Measurements from ENCODE around the gene SLC2A1.

SLC2A1 gene

GRCh38 chr1:42933610-42934491, 24.8 kb downstream of the SLC2A1 start:
- peaks cover 72% of the 10 kb centered on the region for H3K4me1 ChIP-seq (ENCODE audit: low read length)
- peaks cover 4% of the 10 kb centered on the region for H4K20me1 ChIP-seq (ENCODE audit: insufficient read depth, low read length)
- TF ChIP-seq, protein P1, sequence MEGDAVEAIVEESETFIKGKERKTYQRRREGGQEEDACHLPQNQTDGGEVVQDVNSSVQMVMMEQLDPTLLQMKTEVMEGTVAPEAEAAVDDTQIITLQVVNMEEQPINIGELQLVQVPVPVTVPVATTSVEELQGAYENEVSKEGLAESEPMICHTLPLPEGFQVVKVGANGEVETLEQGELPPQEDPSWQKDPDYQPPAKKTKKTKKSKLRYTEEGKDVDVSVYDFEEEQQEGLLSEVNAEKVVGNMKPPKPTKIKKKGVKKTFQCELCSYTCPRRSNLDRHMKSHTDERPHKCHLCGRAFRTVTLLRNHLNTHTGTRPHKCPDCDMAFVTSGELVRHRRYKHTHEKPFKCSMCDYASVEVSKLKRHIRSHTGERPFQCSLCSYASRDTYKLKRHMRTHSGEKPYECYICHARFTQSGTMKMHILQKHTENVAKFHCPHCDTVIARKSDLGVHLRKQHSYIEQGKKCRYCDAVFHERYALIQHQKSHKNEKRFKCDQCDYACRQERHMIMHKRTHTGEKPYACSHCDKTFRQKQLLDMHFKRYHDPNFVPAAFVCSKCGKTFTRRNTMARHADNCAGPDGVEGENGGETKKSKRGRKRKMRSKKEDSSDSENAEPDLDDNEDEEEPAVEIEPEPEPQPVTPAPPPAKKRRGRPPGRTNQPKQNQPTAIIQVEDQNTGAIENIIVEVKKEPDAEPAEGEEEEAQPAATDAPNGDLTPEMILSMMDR (IDR thresholded peaks at IDR 0.05; ENCODE audit: low read depth, low read length), result no peak
- TF ChIP-seq EZH2phosphoT487 (IDR thresholded peaks at IDR 0.05; ENCODE audit: low read depth), result no peak

DNA sequence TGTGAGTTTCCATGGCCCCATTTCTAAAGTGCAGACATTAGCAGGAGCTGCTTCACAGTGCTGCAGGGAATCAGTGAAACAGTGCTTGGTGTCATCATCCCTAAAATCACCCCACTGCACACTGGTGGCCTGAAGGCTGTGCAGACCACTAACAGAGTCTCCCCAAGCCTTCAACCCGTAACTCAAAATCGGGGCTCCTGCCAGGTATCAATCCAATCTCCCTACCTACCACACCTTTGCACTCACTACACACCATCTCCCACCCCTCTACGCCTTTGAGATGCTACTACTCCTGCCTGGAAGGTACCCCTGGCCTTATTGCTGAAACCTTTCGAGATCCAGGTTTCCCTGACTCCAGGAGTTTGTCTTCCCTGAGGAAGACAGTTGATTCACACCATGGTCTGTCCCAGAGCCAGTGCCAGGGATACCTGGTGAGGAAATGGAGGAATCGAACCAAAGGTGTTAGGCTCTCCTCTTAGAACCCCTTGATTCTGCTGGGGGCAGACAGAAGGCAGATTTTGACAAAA, 25.5 kb downstream of the SLC2A1 start:
- H4K20me1 ChIP-seq (ENCODE audit: insufficient read depth, low read length), result no peaks in the 10 kb centered on the region; the same call in 1 of the 2 replicates
- H3K4me1 ChIP-seq (ENCODE audit: low read length), result peaks cover 66% of the 10 kb centered on the region

More at GRCh38 chr1:42933610-42934491, 24.8 kb downstream of the SLC2A1 start:
- H3K9me3 ChIP-seq (ENCODE audit: insufficient read depth, low read length), result no peaks in the 10 kb centered on the region
- no peak overlapping the region for H3K27ac ChIP-seq (ENCODE audit: low read length)
- H2AFZ ChIP-seq (ENCODE audit: low read depth, low read length), result no peak overlapping the region
- no peak overlapping the region for H3K4me2 ChIP-seq (ENCODE audit: low read length)
- no peaks in the 10 kb centered on the region for H3K27me3 ChIP-seq (ENCODE audit: low read depth, low read length)
- H3K36me3 ChIP-seq (replicated peaks; ENCODE audit: low read depth, low read length), result peaks cover 50% of the 10 kb centered on the region
- H3K4me3 ChIP-seq (ENCODE audit: low read length), result no peak overlapping the region
- H3K9ac ChIP-seq (ENCODE audit: low read length), result no peak overlapping the region
- peaks cover 42% of the 10 kb centered on the region for H3K79me2 ChIP-seq (ENCODE audit: low read length)

GRCh38 chr1:42932442-42932941, 26.2 kb downstream of the SLC2A1 start:
- no peaks in the 10 kb centered on the region for H3K9me3 ChIP-seq (ENCODE audit: insufficient read depth, low read length)
- peaks cover 62% of the 10 kb centered on the region for H3K4me1 ChIP-seq (ENCODE audit: low read length)
- H3K4me3 ChIP-seq (ENCODE audit: low read length), result peak overlapping the region; percentile 51
- H3K36me3 ChIP-seq (replicated peaks; ENCODE audit: low read depth, low read length), result peaks cover 57% of the 10 kb centered on the region
- H3K27ac ChIP-seq (ENCODE audit: low read length), result peak overlapping the region; percentile 90
- H3K79me2 ChIP-seq (ENCODE audit: low read length), result peaks cover 42% of the 10 kb centered on the region
- no peaks in the 10 kb centered on the region for H3K27me3 ChIP-seq (ENCODE audit: low read depth, low read length)
- TF ChIP-seq, protein P1 (IDR thresholded peaks at IDR 0.05; ENCODE audit: low read depth, low read length), result no peak
- no peak for TF ChIP-seq EZH2phosphoT487 (IDR thresholded peaks at IDR 0.05; ENCODE audit: low read depth)
- no peak overlapping the region for H2AFZ ChIP-seq (ENCODE audit: low read depth, low read length)
- peak overlapping the region; percentile 64; the same call in 1 of the 2 replicates for H3K9ac ChIP-seq (ENCODE audit: low read length)
- H4K20me1 ChIP-seq (ENCODE audit: insufficient read depth, low read length), result no peaks in the 10 kb centered on the region; the same call in 1 of the 2 replicates
- peak overlapping the region; percentile 73 for H3K4me2 ChIP-seq (ENCODE audit: low read length)

More for the DNA sequence above, 25.5 kb downstream of the SLC2A1 start:
- no peaks in the 10 kb centered on the region for H3K27me3 ChIP-seq (ENCODE audit: low read depth, low read length)
- no peak overlapping the region for H3K4me3 ChIP-seq (ENCODE audit: low read length)
- H3K79me2 ChIP-seq (ENCODE audit: low read length), result peaks cover 42% of the 10 kb centered on the region
- no peak overlapping the region for H2AFZ ChIP-seq (ENCODE audit: low read depth, low read length)
- peak overlapping the region; percentile 73 for H3K4me2 ChIP-seq (ENCODE audit: low read length)
- H3K36me3 ChIP-seq (replicated peaks; ENCODE audit: low read depth, low read length), result peaks cover 52% of the 10 kb centered on the region
- no peak overlapping the region for H3K9ac ChIP-seq (ENCODE audit: low read length)
- H3K9me3 ChIP-seq (ENCODE audit: insufficient read depth, low read length), result no peaks in the 10 kb centered on the region
- TF ChIP-seq EZH2phosphoT487 (IDR thresholded peaks at IDR 0.05; ENCODE audit: low read depth), result no peak
- TF ChIP-seq, protein P1 (IDR thresholded peaks at IDR 0.05; ENCODE audit: low read depth, low read length), result no peak
- peak overlapping the region; percentile 90 for H3K27ac ChIP-seq (ENCODE audit: low read length)

- no peak for TF ChIP-seq EZH2phosphoT487 (IDR thresholded peaks at IDR 0.05; ENCODE audit: low read depth)
- TF ChIP-seq, protein P1 (IDR thresholded peaks at IDR 0.05; ENCODE audit: low read depth, low read length), result no peak
- no peaks in the 10 kb centered on the region for H3K9me3 ChIP-seq (ENCODE audit: insufficient read depth, low read length)
- H2AFZ ChIP-seq (ENCODE audit: low read depth, low read length), result no peak overlapping the region
- H4K20me1 ChIP-seq (ENCODE audit: insufficient read depth, low read length), result no peaks in the 10 kb centered on the region; the same call in 1 of the 2 replicates
- no peaks in the 10 kb centered on the region for H3K27me3 ChIP-seq (ENCODE audit: low read depth, low read length)
- H3K9ac ChIP-seq (ENCODE audit: low read length), result peak overlapping the region; percentile 64
- peak overlapping the region; percentile 90 for H3K27ac ChIP-seq (ENCODE audit: low read length)
- peak overlapping the region; percentile 73 for H3K4me2 ChIP-seq (ENCODE audit: low read length)
- peak overlapping the region; percentile 51 for H3K4me3 ChIP-seq (ENCODE audit: low read length)
- H3K4me1 ChIP-seq (ENCODE audit: low read length), result peaks cover 62% of the 10 kb centered on the region
- H3K79me2 ChIP-seq (ENCODE audit: low read length), result peaks cover 42% of the 10 kb centered on the region
- peaks cover 55% of the 10 kb centered on the region for H3K36me3 ChIP-seq (replicated peaks; ENCODE audit: low read depth, low read length)
These were observed 26.7 kb downstream of the SLC2A1 start for GRCh38 chr1:42931911-42932422.

All from OCI-LY3 (cell line).